Frontal cortex (tissue), 4 donors: Measurements from ENCODE around the gene SCO1. TPM values are rescaled to one million over a fixed set of nuclear protein-coding genes. Genes with fewer than 3 reads are reported as not detected.
"Not testable (repeated sequence)": the region's sequence is repeated elsewhere in the genome, so short reads cannot be mapped to it uniquely, and the experiment has no call there.

Experiments
- DNase-seq, 2 donors: peaks; one replicate each; pipeline ENCODE4 v3.0.0; 2012; ENCODE audit warnings: low spot score in 2 of 2
- FAIRE-seq: peaks from 2 replicates; lab custom pipeline; 2012; peaks lifted over from hg19 to GRCh38; lab: Jason Lieb, UNC
- total RNA-seq: library from RNA; depleted of rRNA; stranded (reverse); fragments of >200 nt; gene quantifications from one replicate; pipeline ENCODE4 v1.2.3, GENCODE V29; 2014
- donor health status: control.
- donor health status: control.
- donor health status: control.

The SCO1 gene
- 11.4 TPM for total RNA-seq

GRCh38 chr17:10697092-10698081 is at the start of gene SCO1, which contains the start of gene ADPRM:
TSS of gene SCO1 (minus strand) at chr17:10697533. CDS start at chr17:10697507, 26 bp downstream.
TSS of gene ADPRM (plus strand) at chr17:10697594. CDS start at chr17:10704927, 7,333 bp downstream.
- FAIRE-seq: no peak
- DNase-seq: peak; percentile 92

- no peak for FAIRE-seq
- DNase-seq: no peak
Measured at GRCh38 chr17:10745231-10745630, 47.9 kb upstream of the SCO1 start.

DNA sequence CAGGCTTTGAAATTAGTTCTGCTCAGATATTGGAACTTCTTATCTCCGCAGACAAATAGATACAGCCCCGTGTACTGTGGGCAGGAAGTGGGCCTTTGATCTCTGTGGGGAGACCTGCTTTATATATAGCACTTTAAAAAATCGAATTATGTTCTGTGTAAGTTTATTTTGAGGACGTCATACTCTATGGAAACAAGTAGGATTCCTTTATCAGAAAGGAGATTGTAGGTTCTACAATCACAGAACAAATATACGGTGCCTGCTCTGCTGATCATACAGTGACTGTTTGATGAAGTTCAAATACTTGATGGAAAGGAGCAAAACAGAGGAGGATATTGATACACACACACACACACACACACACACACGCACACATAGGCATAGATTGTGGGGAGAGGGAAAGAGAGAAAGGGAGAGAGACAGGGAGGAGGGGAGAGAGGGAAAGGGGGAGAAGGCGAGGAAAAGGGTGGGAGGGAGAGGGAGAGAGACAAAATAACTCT is 47.2 kb upstream of the SCO1 start:
- no peak for DNase-seq
- no peak for FAIRE-seq

GRCh38 chr17:10743316-10744009 is 46.1 kb upstream of the SCO1 start:
- no peak for DNase-seq
- no peak for FAIRE-seq

DNA sequence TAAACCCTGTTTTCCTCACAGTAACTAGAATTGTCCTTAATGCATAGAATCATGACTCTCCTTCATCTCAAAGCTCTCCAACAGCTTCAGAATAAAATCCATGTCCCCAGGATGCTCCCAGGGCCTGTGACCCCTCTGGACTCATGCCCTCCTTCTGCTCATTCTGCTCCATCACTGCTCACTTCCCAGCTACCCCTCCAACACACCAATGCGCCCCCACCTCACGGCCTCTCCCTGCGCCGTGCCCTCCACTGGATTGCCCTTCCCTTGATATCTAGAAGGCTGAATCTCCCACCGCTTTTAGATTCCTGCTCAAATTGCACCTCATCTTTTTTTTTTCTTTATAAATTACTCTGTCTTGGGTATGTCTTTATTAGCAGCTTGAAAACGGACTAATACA is 45.1 kb upstream of the SCO1 start:
- FAIRE-seq (no peak), DNase-seq (no peak)

- FAIRE-seq: no peak
Measured at GRCh38 chr17:10741416-10742135, 44.2 kb upstream of the SCO1 start.

DNA sequence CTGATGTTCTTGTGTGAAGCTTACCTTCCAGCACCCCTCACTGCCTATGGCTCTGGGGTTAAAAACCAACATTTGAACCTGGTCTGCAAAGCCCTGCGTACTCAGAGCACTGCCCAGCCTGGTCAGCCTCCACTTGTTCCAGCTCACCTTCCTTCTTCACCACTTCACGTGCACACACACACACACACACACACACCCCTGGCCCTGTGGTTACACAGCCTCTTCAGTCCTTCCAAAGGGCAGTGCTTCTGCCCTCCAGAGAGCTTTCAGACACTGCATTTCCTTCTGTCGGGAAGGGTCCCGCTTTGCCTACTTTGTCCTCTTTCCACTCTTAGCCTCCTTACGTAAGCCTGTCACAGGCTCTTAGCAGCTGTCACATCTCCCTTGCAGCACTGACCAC is 42.1 kb upstream of the SCO1 start:
- DNase-seq (no peak), FAIRE-seq (no peak)

More at GRCh38 chr17:10741416-10742135, 44.2 kb upstream of the SCO1 start:
- DNase-seq: no peak

GRCh38 chr17:10738521-10739258 is 41.4 kb upstream of the SCO1 start:
- DNase-seq: no peak
- FAIRE-seq: no peak

GRCh38 chr17:10737736-10738135 is 40.4 kb upstream of the SCO1 start:
- no peak for FAIRE-seq

DNA sequence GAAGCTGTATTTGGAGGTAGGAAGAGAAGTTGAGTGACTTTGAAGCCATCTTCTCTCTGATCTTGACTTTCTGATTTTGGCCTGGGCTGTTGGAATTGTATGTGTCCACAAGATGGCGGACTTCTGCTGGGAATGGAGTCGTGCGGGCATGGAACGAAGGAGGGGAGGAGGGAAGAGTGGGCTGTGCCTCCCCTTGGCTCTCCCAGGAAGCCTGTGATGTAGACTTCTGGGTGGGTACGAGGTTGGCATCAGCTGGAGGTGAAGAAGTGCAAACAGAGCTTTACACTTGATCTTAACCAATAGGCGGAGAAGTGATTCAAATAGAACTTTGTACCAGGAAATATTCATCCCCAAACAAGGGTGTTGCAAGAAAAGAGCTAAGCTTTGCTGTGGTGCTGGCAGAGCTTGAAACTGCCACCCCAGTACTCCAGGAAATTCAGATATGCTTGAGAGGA is 39.9 kb upstream of the SCO1 start:
- peak; percentile 31 to 58 for DNase-seq
- no peak for FAIRE-seq

More at GRCh38 chr17:10737736-10738135, 40.4 kb upstream of the SCO1 start:
- DNase-seq: no peak

DNA sequence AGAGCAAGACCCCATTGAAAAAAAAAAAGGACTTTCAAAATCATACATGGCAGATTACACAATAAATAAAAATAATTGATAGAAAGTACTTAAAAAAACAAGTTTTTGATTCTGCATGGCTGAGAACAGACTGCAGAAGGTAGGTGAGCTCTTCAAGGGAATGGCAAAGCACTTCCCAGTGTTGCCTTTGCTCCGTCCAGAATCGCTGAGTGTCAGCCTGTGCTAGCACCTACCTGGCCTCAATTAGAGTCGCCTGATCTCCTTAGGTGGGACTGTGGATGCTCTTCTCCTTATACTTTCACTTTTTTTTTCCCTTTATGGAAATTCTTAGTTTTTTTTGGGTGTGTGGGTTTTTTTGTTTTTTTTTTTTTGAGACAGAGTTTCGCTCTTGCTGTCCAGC is 38.5 kb upstream of the SCO1 start:
- FAIRE-seq: no peak
- DNase-seq: no peak

DNA sequence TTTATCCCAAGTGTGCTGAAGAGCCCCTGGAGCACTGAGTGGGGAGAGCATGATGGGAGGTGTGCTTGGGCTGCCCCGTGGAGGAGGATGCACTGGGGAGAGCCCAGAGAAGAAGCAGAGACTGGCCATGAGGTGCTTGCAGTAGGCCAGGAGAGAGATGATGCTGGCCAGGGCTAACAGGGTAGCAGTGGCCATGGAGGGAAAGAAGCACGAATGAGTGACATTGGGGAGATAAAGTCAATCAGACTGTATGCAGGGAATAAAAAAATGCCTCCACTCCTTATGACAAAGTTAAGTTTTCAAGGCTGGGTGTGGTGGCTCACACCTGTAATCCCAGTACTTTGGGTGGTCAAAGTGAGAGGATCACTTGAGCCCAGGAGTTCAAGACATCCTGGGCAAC is 37.9 kb upstream of the SCO1 start:
- no peak for FAIRE-seq

GRCh38 chr17:10733666-10734065 is 36.3 kb upstream of the SCO1 start:
- DNase-seq: no peak
- FAIRE-seq: no peak

More for the DNA sequence above, 37.9 kb upstream of the SCO1 start:
- DNase-seq: no peak

DNA sequence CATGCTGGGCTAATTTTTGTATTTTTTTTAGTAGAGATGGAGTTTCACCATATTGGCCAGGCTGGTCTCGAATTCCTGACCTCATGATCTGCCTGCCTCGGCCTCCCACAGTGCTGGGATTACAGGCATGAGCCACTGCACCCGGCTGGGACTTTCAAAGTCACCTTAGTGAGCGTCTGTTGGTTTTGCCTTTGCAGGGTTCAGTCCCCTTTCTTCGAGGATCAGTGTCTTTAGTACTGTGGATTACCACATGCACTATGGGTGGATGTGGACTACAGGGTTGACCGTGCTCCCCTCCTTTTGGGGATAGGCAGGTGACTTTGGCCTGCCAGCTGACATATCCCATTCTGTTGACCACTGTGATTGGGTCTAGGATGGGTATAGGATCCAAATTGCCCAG is 34.8 kb upstream of the SCO1 start:
- DNase-seq, FAIRE-seq: not testable (repeated sequence)

DNA sequence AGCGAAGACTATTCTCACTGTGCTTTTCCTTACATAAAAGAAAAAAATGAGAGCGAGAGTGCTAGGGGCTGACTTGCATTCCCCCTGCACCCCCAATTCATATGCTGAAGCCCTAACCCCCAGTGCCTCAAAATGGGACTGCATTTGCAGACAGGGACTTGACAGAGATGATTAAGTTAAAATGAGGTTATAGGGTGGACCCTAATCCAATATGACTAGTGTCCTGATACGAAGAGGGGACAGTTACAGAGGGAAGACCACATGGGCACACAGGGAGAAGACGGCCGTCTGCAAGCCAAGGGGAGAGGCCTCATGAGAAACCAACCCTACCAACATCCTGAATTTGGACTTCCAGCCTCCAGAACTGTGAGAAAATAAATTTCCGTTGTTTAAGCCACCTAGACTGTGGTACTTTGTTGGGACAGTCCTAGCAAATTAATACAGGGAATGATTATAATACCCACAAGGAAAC is 34.1 kb upstream of the SCO1 start:
- DNase-seq (no peak), FAIRE-seq (no peak)

GRCh38 chr17:10730247-10730646 is 32.9 kb upstream of the SCO1 start:
- DNase-seq, FAIRE-seq: not testable (repeated sequence)

- peak; percentile 40 to 54 for DNase-seq
- FAIRE-seq: no peak
Measured at GRCh38 chr17:10729334-10730193, 32.2 kb upstream of the SCO1 start, which contains the start of gene TMEM220. TSS of gene TMEM220 (minus strand) at chr17:10730023. CDS start at chr17:10729851, 172 bp downstream.

- FAIRE-seq (no peak), DNase-seq (no peak)
Measured at GRCh38 chr17:10728331-10728892, 31.1 kb upstream of the SCO1 start.
